Gastroesophageal sphincter (tissue), 3 donors: ENCODE measurements around the gene COL4A2.
A peak's percentile ranks its signal among the peaks of the same experiment; 100 is the strongest.
"Not testable (repeated sequence)": the region's sequence is repeated elsewhere in the genome, so short reads cannot be mapped to it uniquely, and the experiment has no call there.

Experiments
- CTCF ChIP-seq, 4 experiments: fragments of 200-600 bp in 2 of 4; fragments of 450-650 bp in 2 of 4; sonication (generic) in 1 of 4; IDR thresholded peaks; one replicate each; pipeline ENCODE4 v1.5.1; 2017 to 2019; ENCODE audit warnings: antibody characterized with exemption in 4 of 4, mild to moderate bottlenecking in 2 of 4, moderate library complexity in 2 of 4
- EP300 ChIP-seq: sonication (generic); formaldehyde crosslinking; IDR thresholded peaks from one replicate; pipeline ENCODE4 v1.6.1; 2017; ENCODE audit warnings: antibody characterized with exemption, mild to moderate bottlenecking
- POLR2A ChIP-seq, 2 donors: fragments of 450-650 bp; IDR thresholded peaks; one replicate each; pipeline ENCODE4 v1.6.1; 2017; ENCODE audit warnings: antibody characterized with exemption in 2 of 2, mild to moderate bottlenecking in 2 of 2, moderate library complexity in 1 of 2
- POLR2AphosphoS5 ChIP-seq: sonication (generic); formaldehyde crosslinking; IDR thresholded peaks from one replicate; pipeline ENCODE4 v1.6.1; 2017; ENCODE audit warnings: antibody characterized with exemption

GRCh38 chr13:110395616-110396015 lies 88.5 kb downstream of the COL4A2 start:
- TF ChIP-seq CTCF, POLR2A (IDR thresholded peaks at IDR 0.05): not testable (repeated sequence)
- TF ChIP-seq EP300, result peak; percentile 61
- peak; percentile 94 for TF ChIP-seq POLR2AphosphoS5
